PC-3 (cell line): Measurements from ENCODE around the gene PPP2R3A. TPM values are rescaled to one million over a fixed set of nuclear protein-coding genes. Genes with fewer than 3 reads are reported as not detected.

Experiments
- ATAC-seq: fragments of 200-7000 bp; cut with Tn5 transposase; 2 replicates; pipeline ENCODE4 v1.9.1; 2020; ENCODE audit warnings: mild to moderate bottlenecking, moderate library complexity
- BruUV-seq: library from RNA; stranded (reverse); fragments of 400-500 nt; replicated peaks from 2 replicates; lab custom pipeline; 2021; lab: Mats Ljungman, UMichigan
- CTCF ChIA-PET: fragments of 300-600 bp; sonication (Branson Sonifier 250); formaldehyde crosslinking; loops from one replicate; lab custom pipeline; 2022; ENCODE audit warnings: antibody characterized with exemption; lab: Charles Lee
- POLR2A ChIA-PET: fragments of 300-600 bp; sonication (Branson Sonifier 250); formaldehyde crosslinking; loops from one replicate; lab custom pipeline; 2022; ENCODE audit warnings: antibody characterized with exemption; ENCODE audit not compliant: unreplicated experiment; lab: Charles Lee
- DNase-seq: peaks from one replicate; pipeline ENCODE4 v3.0.0-alpha.2; 2015
- H2AFZ ChIP-seq: fragments of 300-600 bp; sonication (generic); 2 replicates; pipeline ENCODE4 v1.6.0; 2016; ENCODE audit warnings: antibody characterized with exemption, low read length
- H3F3A ChIP-seq: fragments of 300-600 bp; sonication (generic); one replicate; pipeline ENCODE4 v1.6.0; 2017; ENCODE audit warnings: antibody characterized with exemption, low read length, control low read depth, mild to moderate bottlenecking; ENCODE audit not compliant: unreplicated experiment
- H3K27ac ChIP-seq: fragments of 300-600 bp; sonication (generic); 2 replicates; pipeline ENCODE4 v1.5.1; 2016; ENCODE audit warnings: mild to moderate bottlenecking, low read length
- H3K27me3 ChIP-seq: fragments of 300-600 bp; sonication (generic); 2 replicates; pipeline ENCODE4 v1.6.1; 2016; ENCODE audit warnings: low read length, mixed read lengths
- H3K36me3 ChIP-seq: fragments of 300-600 bp; sonication (generic); 2 replicates; pipeline ENCODE4 v1.6.1; 2016; ENCODE audit warnings: low read depth, mixed run types, low read length, mixed read lengths
- H3K4me1 ChIP-seq: fragments of 300-600 bp; sonication (generic); 2 replicates; pipeline ENCODE4 v1.5.1; 2016; ENCODE audit warnings: low read length; ENCODE audit not compliant: insufficient read depth
- H3K4me2 ChIP-seq: fragments of 300-600 bp; sonication (generic); 2 replicates; pipeline ENCODE4 v1.6.0; 2016; ENCODE audit warnings: low read length
- H3K4me3 ChIP-seq: fragments of 300-600 bp; sonication (generic); 2 replicates; pipeline ENCODE4 v1.5.1; 2016; ENCODE audit warnings: mild to moderate bottlenecking, low read length, mixed read lengths
- H3K79me2 ChIP-seq: fragments of 300-600 bp; sonication (generic); 2 replicates; pipeline ENCODE4 v1.6.1; 2017; ENCODE audit warnings: low read length, mixed read lengths
- H3K9ac ChIP-seq: fragments of 300-600 bp; sonication (generic); 2 replicates; pipeline ENCODE4 v1.6.0; 2016; ENCODE audit warnings: mild to moderate bottlenecking, low read length
- H3K9me2 ChIP-seq: fragments of 300-600 bp; sonication (generic); replicated peaks from 2 replicates; pipeline ENCODE4 v1.6.1; 2016; ENCODE audit warnings: mixed run types, low read length, mixed read lengths
- H3K9me3 ChIP-seq: fragments of 300-600 bp; sonication (generic); 2 replicates; pipeline ENCODE4 v1.6.1; 2016; ENCODE audit warnings: low read length, mixed read lengths
- H4K20me1 ChIP-seq: fragments of 300-600 bp; sonication (generic); 2 replicates; pipeline ENCODE4 v1.6.1; 2016; ENCODE audit warnings: low read length, mixed read lengths
- EZH2 ChIP-seq: fragments of 300-600 bp; sonication (generic); IDR thresholded peaks from one replicate; pipeline ENCODE4 v1.6.1; 2017; ENCODE audit warnings: antibody characterized with exemption, mild to moderate bottlenecking, low read length; ENCODE audit not compliant: unreplicated experiment
- EZH2phosphoT487 ChIP-seq: fragments of 300-600 bp; sonication (generic); IDR thresholded peaks from 2 replicates; pipeline ENCODE4 v1.6.1; 2018; ENCODE audit warnings: mild to moderate bottlenecking, antibody characterized with exemption, low read length, borderline replicate concordance
- intact Hi-C: fragments of 100-400 bp; cut with micrococcal nuclease; formaldehyde crosslinking; loops from 2 replicates; pipeline ENCODE4 v1.9.0; 2023
- total RNA-seq: library from RNA; depleted of rRNA; stranded (reverse); fragments of >200 nt; gene quantifications from 2 replicates; pipeline ENCODE4 v1.2.3, GENCODE V29; 2014
- TF ChIP-seq, protein P1 (sequence below): fragments of 300-600 bp; sonication (generic); conservative IDR thresholded peaks from 2 replicates; pipeline ENCODE4 v1.5.1; 2017; ENCODE audit warnings: antibody characterized with exemption, low read depth, mild to moderate bottlenecking, low read length

Gene PPP2R3A
- total RNA-seq, 1 experiment from 2014 or later: 12.3 TPM

DNA sequence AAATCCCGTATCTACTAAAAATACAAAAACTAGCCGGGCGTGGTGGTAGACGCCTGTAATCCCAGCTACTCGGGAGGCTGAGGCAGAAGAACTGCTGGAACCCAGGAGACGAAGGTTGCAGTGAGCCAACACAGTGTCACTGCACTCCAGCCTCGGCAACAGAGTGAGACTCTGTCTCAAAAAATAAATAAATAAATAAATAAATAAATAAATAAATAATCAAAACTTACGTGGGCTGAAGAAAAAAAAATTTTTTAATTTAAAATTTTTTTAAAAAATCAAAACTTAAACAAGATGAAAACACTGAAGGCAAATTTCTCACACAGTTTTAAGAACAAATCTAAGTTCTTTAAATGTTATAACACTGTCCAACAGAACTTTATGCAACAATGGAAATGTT lies 216.2 kb downstream of the PPP2R3A start:
- H3K9me2 ChIP-seq: no peaks in the 10 kb centered on the region
- no peaks in the 10 kb centered on the region for H3K9me3 ChIP-seq
- ChIA-PET POLR2A (no interaction called here), CTCF (no interaction called here)
- no peak overlapping the region for H3K4me2 ChIP-seq
- H3K27ac ChIP-seq: peak overlapping the region; percentile 26; the same call in 1 of the 2 replicates
- ATAC-seq (no peak), DNase-seq (no peak)
- H3K79me2 ChIP-seq: peaks cover 99% of the 10 kb centered on the region
- no peak overlapping the region for H3K4me3 ChIP-seq
- no TSS peak for BruUV-seq
- no peaks in the 10 kb centered on the region for H3K27me3 ChIP-seq
- intact Hi-C loops: no loop called here
- H3K36me3 ChIP-seq: no peaks in the 10 kb centered on the region
- no peak overlapping the region for H2AFZ ChIP-seq
- peaks cover 10% of the 10 kb centered on the region; the same call in 1 of the 2 replicates for H3K4me1 ChIP-seq
- no peaks in the 10 kb centered on the region for H3F3A ChIP-seq
- H4K20me1 ChIP-seq: peaks cover 28% of the 10 kb centered on the region
- TF ChIP-seq, protein P1, sequence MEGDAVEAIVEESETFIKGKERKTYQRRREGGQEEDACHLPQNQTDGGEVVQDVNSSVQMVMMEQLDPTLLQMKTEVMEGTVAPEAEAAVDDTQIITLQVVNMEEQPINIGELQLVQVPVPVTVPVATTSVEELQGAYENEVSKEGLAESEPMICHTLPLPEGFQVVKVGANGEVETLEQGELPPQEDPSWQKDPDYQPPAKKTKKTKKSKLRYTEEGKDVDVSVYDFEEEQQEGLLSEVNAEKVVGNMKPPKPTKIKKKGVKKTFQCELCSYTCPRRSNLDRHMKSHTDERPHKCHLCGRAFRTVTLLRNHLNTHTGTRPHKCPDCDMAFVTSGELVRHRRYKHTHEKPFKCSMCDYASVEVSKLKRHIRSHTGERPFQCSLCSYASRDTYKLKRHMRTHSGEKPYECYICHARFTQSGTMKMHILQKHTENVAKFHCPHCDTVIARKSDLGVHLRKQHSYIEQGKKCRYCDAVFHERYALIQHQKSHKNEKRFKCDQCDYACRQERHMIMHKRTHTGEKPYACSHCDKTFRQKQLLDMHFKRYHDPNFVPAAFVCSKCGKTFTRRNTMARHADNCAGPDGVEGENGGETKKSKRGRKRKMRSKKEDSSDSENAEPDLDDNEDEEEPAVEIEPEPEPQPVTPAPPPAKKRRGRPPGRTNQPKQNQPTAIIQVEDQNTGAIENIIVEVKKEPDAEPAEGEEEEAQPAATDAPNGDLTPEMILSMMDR: no peak
- TF ChIP-seq EZH2phosphoT487: no peak
- TF ChIP-seq EZH2: no peak
- no peak overlapping the region for H3K9ac ChIP-seq

DNA sequence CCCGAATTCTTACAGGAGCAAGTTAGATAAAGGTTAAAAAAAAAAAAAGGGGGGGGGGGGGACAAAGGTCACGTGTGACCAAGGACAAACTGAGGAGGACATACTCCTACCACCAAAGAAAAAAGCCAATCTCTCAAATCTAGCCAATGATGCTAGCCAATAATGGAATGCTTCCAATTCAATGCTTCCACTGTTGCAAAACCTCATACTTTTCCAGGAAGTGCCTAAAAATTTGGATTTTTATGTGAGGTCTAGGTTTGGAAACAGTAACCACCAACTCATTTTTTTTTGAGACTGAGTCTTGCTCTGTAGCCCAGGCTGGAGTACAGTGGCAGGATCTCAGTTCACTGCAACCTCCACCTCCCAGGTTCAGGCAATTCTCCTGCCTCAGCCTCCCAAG lies 219.2 kb downstream of the PPP2R3A start:
- DNase-seq (no peak), ATAC-seq (no peak)
- Histone ChIP-seq H3K9me2 (no peaks in the 10 kb centered on the region), H3K36me3 (no peaks in the 10 kb centered on the region), H3K9me3 (no peaks in the 10 kb centered on the region), H3K4me1 (peaks cover 16% of the 10 kb centered on the region; the same call in 1 of the 2 replicates), H3K27me3 (no peaks in the 10 kb centered on the region), H3K9ac (no peak overlapping the region), H3F3A (no peaks in the 10 kb centered on the region), H3K27ac (no peak overlapping the region), H2AFZ (no peak overlapping the region), H3K4me3 (no peak overlapping the region), H3K79me2 (peaks cover 99% of the 10 kb centered on the region), H3K4me2 (no peak overlapping the region), H4K20me1 (peaks cover 39% of the 10 kb centered on the region)
- BruUV-seq: no TSS peak
- intact Hi-C loops: no loop called here
- TF ChIP-seq, protein P1: no peak
- no peak for TF ChIP-seq EZH2phosphoT487
- no peak for TF ChIP-seq EZH2
- ChIA-PET CTCF (no interaction called here), POLR2A (no interaction called here)

DNA sequence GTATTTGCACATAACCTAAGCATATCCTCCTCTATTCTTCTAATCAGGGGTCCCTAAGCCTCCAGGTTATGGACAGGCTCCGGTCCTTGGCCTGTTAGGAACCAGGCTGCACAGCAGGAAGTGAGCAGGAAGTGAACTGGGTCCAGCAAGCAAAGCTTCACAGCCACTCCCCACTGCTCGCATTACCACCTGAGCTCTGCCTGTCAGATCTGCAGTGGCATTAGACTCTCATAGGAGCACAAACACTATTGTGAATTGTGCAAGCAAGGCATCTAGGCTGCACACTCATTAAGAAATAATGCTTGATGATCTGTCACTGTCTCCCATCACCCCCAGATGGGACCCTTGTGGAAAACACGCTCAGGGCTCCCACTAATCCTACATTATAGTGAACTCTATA lies 220.8 kb downstream of the PPP2R3A start:
- no peaks in the 10 kb centered on the region for H3K27me3 ChIP-seq
- H4K20me1 ChIP-seq: peaks cover 55% of the 10 kb centered on the region
- peaks cover 15% of the 10 kb centered on the region; the same call in 1 of the 2 replicates for H3K4me1 ChIP-seq
- H3K27ac ChIP-seq: no peak overlapping the region
- ChIA-PET POLR2A (no interaction called here), CTCF (no interaction called here)
- H3K9me3 ChIP-seq: no peaks in the 10 kb centered on the region
- no peak overlapping the region for H2AFZ ChIP-seq
- DNase-seq: peak; percentile 43
- peaks cover 100% of the 10 kb centered on the region for H3K79me2 ChIP-seq
- H3K36me3 ChIP-seq: no peaks in the 10 kb centered on the region
- no peak overlapping the region for H3K4me3 ChIP-seq
- no peak for TF ChIP-seq EZH2phosphoT487
- TF ChIP-seq, protein P1: no peak
- TF ChIP-seq EZH2: no peak
- H3F3A ChIP-seq: no peaks in the 10 kb centered on the region
- no peak overlapping the region for H3K4me2 ChIP-seq
- BruUV-seq: no TSS peak
- intact Hi-C loops: no loop called here
- ATAC-seq: peak; percentile 87
- no peak overlapping the region for H3K9ac ChIP-seq
- no peaks in the 10 kb centered on the region for H3K9me2 ChIP-seq
